ENCODE data around the gene CCL28. TPM values are rescaled to one million over a fixed set of nuclear protein-coding genes. Genes with fewer than 3 reads are reported as not detected.

CCL28 gene
- total and polyA plus RNA-seq, 9 of the 15 experiments (the other 6 are each of a cell fraction or from before 2014, with no cell fraction given), result not detected

- TF ChIP-seq, protein P1, sequence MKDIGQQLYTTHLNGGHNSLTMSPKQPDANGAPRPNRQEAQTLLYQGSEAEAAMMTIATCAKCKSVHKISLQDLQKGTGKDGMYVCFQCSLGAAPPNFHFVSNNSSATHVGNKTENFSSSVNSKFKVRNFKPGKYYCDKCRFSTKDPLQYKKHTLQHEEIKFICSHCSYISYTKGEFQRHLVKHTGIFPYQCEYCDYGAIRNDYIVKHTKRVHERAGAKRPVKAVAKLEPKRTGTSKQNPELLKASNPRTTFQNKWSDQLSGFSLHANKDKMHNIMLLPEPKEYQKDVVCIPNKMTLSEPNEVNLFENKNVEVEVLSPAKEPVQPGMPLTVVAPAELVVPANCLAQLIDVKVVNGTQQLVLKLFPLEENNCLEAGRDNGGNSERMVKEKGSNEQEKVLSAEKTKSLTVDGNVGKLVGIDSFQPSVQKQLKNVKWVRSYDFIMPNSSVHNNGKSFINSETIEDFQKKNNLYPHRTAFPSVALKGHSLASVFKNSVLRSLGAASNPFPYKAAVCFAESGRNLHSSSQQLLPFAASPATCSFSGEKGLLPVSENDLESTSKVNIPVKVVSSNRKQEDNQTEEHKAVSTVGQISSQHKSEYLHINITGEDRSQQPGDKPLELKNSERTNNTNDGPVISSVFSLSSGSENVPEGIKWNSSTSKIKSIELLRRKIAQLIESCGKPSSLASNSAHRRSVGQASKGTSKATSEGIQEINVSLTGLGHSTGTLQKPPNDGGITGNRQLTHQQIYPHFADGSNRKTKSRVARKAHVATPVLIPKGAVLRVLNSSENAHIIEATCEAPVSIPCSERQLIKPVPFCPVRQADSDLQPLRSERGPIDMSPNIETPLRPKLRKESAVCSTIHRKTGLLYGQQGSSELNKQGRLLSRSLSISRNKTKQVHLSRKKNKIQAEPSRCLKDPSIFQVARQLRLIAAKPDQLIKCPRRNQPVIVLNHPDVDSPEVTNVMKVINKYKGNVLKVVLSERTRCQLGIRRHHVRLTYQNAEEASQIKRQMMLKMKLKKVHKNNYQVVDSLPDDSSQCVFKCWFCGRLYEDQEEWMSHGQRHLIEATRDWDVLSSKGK (CRISPR knock-in tag; IDR thresholded peaks at IDR 0.05), result no peak
- TF ChIP-seq CEBPB (tag; IDR thresholded peaks at IDR 0.05) (peak; percentile 92), IRF9 (tag; IDR thresholded peaks at IDR 0.05) (no peak; the same call in 1 of the 2 replicates), TAF1 (IDR thresholded peaks at IDR 0.05; ENCODE audit: control insufficient read depth, extremely low read depth, insufficient read depth, low read length, severe bottlenecking) (no peak), SMAD4 (CRISPR knock-in tag; conservative IDR thresholded peaks at IDR 0.05) (0 out of 2 replicates have a peak, but pooled peaks have one; percentile 16), ZNF347 (CRISPR knock-in tag; IDR thresholded peaks at IDR 0.05; ENCODE audit: low read depth) (no peak), FIP1L1 (IDR thresholded peaks at IDR 0.05; ENCODE audit: low read depth, low read length, poor library complexity, severe bottlenecking) (no peak), CREB5 (CRISPR knock-in tag; IDR thresholded peaks at IDR 0.05) (no peak), TEAD1 (CRISPR knock-in tag; IDR thresholded peaks at IDR 0.05) (no peak), FOXO4 (CRISPR knock-in tag; IDR thresholded peaks at IDR 0.05) (no peak), ZNF444 (CRISPR knock-in tag; IDR thresholded peaks at IDR 0.05) (no peak), PHB (CRISPR knock-in tag; IDR thresholded peaks at IDR 0.05) (no peak), ZNF384 (IDR thresholded peaks at IDR 0.05; ENCODE audit: low read depth, low read length) (0 out of 2 replicates have a peak, but pooled peaks have one; percentile 14)
- TF ChIP-seq, protein P2, sequence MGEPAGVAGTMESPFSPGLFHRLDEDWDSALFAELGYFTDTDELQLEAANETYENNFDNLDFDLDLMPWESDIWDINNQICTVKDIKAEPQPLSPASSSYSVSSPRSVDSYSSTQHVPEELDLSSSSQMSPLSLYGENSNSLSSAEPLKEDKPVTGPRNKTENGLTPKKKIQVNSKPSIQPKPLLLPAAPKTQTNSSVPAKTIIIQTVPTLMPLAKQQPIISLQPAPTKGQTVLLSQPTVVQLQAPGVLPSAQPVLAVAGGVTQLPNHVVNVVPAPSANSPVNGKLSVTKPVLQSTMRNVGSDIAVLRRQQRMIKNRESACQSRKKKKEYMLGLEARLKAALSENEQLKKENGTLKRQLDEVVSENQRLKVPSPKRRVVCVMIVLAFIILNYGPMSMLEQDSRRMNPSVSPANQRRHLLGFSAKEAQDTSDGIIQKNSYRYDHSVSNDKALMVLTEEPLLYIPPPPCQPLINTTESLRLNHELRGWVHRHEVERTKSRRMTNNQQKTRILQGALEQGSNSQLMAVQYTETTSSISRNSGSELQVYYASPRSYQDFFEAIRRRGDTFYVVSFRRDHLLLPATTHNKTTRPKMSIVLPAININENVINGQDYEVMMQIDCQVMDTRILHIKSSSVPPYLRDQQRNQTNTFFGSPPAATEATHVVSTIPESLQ (CRISPR knock-in tag; IDR thresholded peaks at IDR 0.05), result no peak
- TF ChIP-seq, protein P3, sequence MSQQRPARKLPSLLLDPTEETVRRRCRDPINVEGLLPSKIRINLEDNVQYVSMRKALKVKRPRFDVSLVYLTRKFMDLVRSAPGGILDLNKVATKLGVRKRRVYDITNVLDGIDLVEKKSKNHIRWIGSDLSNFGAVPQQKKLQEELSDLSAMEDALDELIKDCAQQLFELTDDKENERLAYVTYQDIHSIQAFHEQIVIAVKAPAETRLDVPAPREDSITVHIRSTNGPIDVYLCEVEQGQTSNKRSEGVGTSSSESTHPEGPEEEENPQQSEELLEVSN (IDR thresholded peaks at IDR 0.05; ENCODE audit: borderline replicate concordance in 1 of 2, extremely low read depth in 1 of 2, insufficient read depth in 1 of 2, insufficient read length in 1 of 2, low read depth in 1 of 2, low read length in 1 of 2, poor library complexity in 1 of 2, severe bottlenecking in 1 of 2), result no peak
Measured at GRCh38 chr5:43389679-43390329, 22.4 kb downstream of the CCL28 start (continued).
